Hepatocyte (in vitro differentiated cells): ENCODE measurements around the gene RENBP. TPM values are rescaled to one million over a fixed set of nuclear protein-coding genes. Genes with fewer than 3 reads are reported as not detected.

ENCODE experiments used
- DNase-seq: peaks from one replicate; pipeline ENCODE4 v3.0.0-alpha.2; 2016; ENCODE audit warnings: low spot score
- H2AFZ ChIP-seq: fragments of 200-600 bp; sonication (generic); 2 replicates; pipeline ENCODE4 v1.6.0; 2016; ENCODE audit warnings: antibody characterized with exemption, mild to moderate bottlenecking
- H3K27ac ChIP-seq: fragments of 200-600 bp; sonication (generic); 2 replicates; pipeline ENCODE4 v1.5.1; 2016; ENCODE audit warnings: mild to moderate bottlenecking
- H3K27me3 ChIP-seq: fragments of 200-600 bp; sonication (generic); 2 replicates; pipeline ENCODE4 v1.6.1; 2016
- H3K36me3 ChIP-seq: fragments of 200-600 bp; sonication (generic); replicated peaks from 2 replicates; pipeline ENCODE4 v1.5.1; 2016; ENCODE audit warnings: low read depth; ENCODE audit not compliant: insufficient read depth
- H3K4me1 ChIP-seq: fragments of 200-600 bp; sonication (generic); 2 replicates; pipeline ENCODE4 v1.5.1; 2016; ENCODE audit warnings: mild to moderate bottlenecking, moderate library complexity; ENCODE audit not compliant: insufficient read depth
- H3K4me2 ChIP-seq: fragments of 200-600 bp; sonication (generic); 2 replicates; pipeline ENCODE4 v1.6.0; 2016
- H3K4me3 ChIP-seq: fragments of 200-600 bp; sonication (generic); 2 replicates; pipeline ENCODE4 v1.5.1; 2016; ENCODE audit warnings: mild to moderate bottlenecking
- H3K79me2 ChIP-seq: fragments of 200-600 bp; sonication (generic); 2 replicates; pipeline ENCODE4 v1.6.0; 2017; ENCODE audit warnings: mild to moderate bottlenecking
- H3K9me2 ChIP-seq: fragments of 200-600 bp; sonication (generic); replicated peaks from 2 replicates; pipeline ENCODE4 v1.6.0; 2017; ENCODE audit warnings: mild to moderate bottlenecking; ENCODE audit not compliant: insufficient read depth
- H3K9me3 ChIP-seq: fragments of 200-600 bp; sonication (generic); 2 replicates; pipeline ENCODE4 v1.5.1; 2016; ENCODE audit warnings: low read depth, mild to moderate bottlenecking
- H4K20me1 ChIP-seq: fragments of 200-600 bp; sonication (generic); 2 replicates; pipeline ENCODE4 v1.6.0; 2016; ENCODE audit warnings: mild to moderate bottlenecking; ENCODE audit not compliant: insufficient read depth, poor library complexity, severe bottlenecking
- EZH2 ChIP-seq: fragments of 200-600 bp; sonication (generic); IDR thresholded peaks from 2 replicates; pipeline ENCODE4 v1.6.1; 2016; ENCODE audit warnings: antibody characterized with exemption, mild to moderate bottlenecking, borderline replicate concordance
- EZH2phosphoT487 ChIP-seq: fragments of 200-600 bp; sonication (generic); IDR thresholded peaks from one replicate; pipeline ENCODE4 v1.6.1; 2018; ENCODE audit warnings: antibody characterized with exemption, mild to moderate bottlenecking, low read depth, moderate library complexity; ENCODE audit not compliant: unreplicated experiment, severe bottlenecking
- WGBS: methylation state at CpG from one replicate; pipeline ENCODE4 v1.1.6; 2016; ENCODE audit warnings: low lambda C conversion rate; ENCODE audit errors: missing lambda C conversion rate; 5-methylcytosine and 5-hydroxymethylcytosine counted together
- polyA plus RNA-seq: library from polyadenylated mRNA; unstranded; fragments of >200 nt; fragmentation: Nextera tagmentation; extraction: Ambion mirVana; gene quantifications from 2 replicates; pipeline ENCODE4 v1.2.1, GENCODE V29; 2016
- total RNA-seq: library from RNA; depleted of rRNA; stranded (reverse); fragments of >200 nt; gene quantifications from 2 replicates; pipeline ENCODE4 v1.2.3, GENCODE V29; 2014
- TF ChIP-seq, protein P1 (sequence below): fragments of 200-600 bp; sonication (generic); IDR thresholded peaks from 2 replicates; pipeline ENCODE4 v1.5.1; 2016; ENCODE audit warnings: antibody characterized with exemption, mild to moderate bottlenecking; ENCODE audit not compliant: poor library complexity

The RENBP gene
- total and polyA plus RNA-seq, 2 experiments from 2014 or later, result 5.8 to 22.8 TPM

DNA sequence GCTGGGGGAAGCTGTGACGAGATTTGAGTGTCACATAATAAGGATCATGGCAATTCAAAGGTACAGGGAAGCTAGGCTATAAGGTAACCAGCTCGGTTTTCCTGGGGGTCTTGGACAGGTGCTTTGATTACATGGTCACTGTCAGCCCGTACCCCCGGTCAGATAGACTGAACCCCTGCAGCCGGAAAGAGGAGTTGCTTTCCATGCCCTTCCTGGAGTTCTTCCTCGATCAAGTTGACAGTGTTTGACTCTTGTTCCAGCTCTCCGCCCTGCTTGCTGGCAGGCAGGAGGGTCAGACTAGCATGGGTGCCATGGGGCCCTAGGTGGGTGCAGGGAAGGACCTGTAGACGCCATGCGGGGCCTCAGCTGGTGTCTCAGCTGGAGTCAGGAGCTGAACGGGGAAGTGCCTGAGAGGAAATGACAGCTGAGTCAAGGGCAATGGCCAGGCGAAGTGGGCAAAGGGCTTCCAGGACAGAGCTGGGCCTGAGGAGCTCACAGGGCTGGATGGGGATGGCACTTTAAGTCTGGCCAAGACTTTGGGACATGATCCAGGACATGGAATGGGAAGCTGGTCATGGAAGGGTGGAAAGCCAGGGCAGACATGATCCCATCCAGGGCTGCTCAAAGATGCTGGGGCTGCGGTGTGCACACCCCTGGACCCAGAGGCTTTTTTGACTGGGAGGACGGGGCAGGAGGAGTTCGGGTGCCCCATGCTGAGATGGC is 29.7 kb upstream of the RENBP start:
- Histone ChIP-seq H3K27ac (peak overlapping the region; percentile 100), H3K36me3 (no peaks in the 10 kb centered on the region), H3K4me2 (peak overlapping the region; percentile 75), H2AFZ (no peak overlapping the region), H3K4me1 (peaks cover 13% of the 10 kb centered on the region), H3K79me2 (peaks cover 37% of the 10 kb centered on the region), H3K4me3 (no peak overlapping the region), H3K27me3 (no peaks in the 10 kb centered on the region), H3K9me3 (no peaks in the 10 kb centered on the region), H3K9me2 (no peaks in the 10 kb centered on the region), H4K20me1 (peaks cover 10% of the 10 kb centered on the region)
- TF ChIP-seq EZH2phosphoT487 (no peak), EZH2 (no peak)
- TF ChIP-seq, protein P1, sequence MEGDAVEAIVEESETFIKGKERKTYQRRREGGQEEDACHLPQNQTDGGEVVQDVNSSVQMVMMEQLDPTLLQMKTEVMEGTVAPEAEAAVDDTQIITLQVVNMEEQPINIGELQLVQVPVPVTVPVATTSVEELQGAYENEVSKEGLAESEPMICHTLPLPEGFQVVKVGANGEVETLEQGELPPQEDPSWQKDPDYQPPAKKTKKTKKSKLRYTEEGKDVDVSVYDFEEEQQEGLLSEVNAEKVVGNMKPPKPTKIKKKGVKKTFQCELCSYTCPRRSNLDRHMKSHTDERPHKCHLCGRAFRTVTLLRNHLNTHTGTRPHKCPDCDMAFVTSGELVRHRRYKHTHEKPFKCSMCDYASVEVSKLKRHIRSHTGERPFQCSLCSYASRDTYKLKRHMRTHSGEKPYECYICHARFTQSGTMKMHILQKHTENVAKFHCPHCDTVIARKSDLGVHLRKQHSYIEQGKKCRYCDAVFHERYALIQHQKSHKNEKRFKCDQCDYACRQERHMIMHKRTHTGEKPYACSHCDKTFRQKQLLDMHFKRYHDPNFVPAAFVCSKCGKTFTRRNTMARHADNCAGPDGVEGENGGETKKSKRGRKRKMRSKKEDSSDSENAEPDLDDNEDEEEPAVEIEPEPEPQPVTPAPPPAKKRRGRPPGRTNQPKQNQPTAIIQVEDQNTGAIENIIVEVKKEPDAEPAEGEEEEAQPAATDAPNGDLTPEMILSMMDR, result no peak
- 81% methylated on average over 14 of the region's 14 CpGs for WGBS
- DNase-seq, result no peak

DNA sequence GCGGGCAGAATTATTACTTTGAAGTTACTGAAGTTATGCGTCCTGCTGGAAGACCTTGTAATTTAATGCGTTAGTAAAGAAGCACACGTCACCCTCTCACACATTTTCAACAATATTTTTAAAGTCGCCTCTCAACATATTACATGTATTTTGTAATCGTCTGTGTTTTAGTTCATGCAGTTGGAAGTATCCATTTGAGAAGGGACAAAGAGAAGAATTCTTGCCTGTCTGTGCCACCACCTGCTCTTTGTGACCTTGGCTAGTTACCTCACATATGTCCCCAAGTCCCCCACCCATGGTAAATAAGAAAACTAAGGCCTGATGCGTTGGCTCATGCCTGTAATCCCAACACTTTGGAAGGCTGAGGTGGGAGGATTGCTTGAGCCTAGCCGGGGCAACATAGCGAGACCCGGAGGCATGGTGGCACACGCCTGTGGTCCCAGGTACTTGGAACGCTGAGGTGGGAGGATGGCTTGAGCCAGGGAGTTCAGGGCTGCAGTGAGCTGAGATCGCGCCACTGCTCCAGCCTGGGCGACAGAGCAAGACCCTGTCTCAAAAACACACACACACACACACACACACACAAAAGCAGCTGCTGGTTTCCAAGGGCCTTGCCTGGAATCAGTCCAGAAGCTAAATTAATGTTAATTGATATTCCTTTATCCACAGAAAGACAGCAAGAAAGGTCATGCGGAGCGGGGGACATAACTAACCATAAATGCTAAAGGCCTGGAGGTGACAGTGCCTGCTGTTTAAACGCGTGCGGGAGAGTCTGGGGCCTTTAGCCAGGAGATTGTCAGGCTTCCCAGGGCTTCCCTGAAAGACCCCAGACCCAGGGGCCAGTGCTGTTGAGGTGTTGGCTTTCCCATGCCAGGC is 28.9 kb upstream of the RENBP start:
- Histone ChIP-seq H3K9me2 (no peaks in the 10 kb centered on the region), H3K4me2 (peak overlapping the region; percentile 75), H3K79me2 (peaks cover 45% of the 10 kb centered on the region), H3K36me3 (no peaks in the 10 kb centered on the region), H4K20me1 (peaks cover 18% of the 10 kb centered on the region), H3K27me3 (no peaks in the 10 kb centered on the region), H3K27ac (peak overlapping the region; percentile 100), H3K4me3 (peak overlapping the region; percentile 47), H3K9me3 (no peaks in the 10 kb centered on the region), H2AFZ (no peak overlapping the region), H3K4me1 (peaks cover 21% of the 10 kb centered on the region)
- WGBS, result 67% methylated on average over 20 of the region's 20 CpGs
- TF ChIP-seq, protein P1, result no peak
- TF ChIP-seq EZH2, result no peak
- TF ChIP-seq EZH2phosphoT487, result no peak
- no peak for DNase-seq

DNA sequence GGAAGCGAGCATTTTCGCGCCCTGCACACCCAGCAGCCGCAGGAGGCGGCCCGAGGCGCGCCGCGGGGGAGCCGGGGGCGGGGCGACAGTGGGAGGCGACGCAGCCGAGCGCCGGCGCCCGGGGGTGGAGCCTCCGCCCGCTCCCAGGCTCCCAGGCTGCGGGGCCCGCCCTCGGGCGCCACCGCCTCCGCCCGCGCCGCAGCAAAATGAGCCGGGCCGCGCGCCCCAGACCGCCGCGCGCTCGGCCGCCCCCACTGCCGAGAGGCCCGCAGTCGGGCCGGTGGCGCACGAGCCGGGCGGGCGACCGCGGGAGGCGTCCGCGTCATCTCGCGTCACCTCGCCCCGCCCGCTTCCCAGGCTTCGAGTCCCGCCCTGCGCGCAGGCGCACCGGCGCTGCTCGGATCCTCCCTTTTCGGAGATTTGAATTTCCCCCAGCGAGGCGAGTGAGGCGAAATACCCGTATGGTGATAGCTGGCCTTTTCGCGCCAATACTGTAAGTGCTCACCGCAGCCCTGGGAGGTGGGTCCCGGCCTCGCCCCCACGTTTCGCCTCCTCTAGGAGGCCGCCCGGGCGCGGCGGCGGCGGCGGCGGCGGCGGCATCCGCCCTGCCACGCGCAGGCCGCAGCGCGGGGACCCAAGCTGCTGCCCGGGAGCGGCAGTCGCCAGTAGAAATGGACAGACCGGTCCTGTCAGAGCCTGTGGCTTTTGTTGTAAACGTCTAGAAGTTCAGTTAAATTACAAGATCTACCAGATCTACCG is 28.1 kb upstream of the RENBP start, which contains the start of gene TMEM187:
TSS of gene TMEM187 (plus strand) at position 387 of the 759 bp plus-strand sequence. CDS start 9,309 bp downstream, outside the sequence.
- Histone ChIP-seq H3K36me3 (no peaks in the 10 kb centered on the region), H3K4me2 (peak within 1 kb of the TSS; percentile 86), H3K79me2 (peaks cover 53% of the 10 kb centered on the region), H4K20me1 (peaks cover 26% of the 10 kb centered on the region), H3K4me3 (peak within 1 kb of the TSS; percentile 85), H3K4me1 (peaks cover 27% of the 10 kb centered on the region), H2AFZ (peak within 1 kb of the TSS; percentile 75), H3K9me3 (no peaks in the 10 kb centered on the region), H3K27me3 (no peaks in the 10 kb centered on the region), H3K27ac (peak within 1 kb of the TSS; percentile 100), H3K9me2 (no peaks in the 10 kb centered on the region)
- TF ChIP-seq, protein P1, result no peak
- no peak for TF ChIP-seq EZH2phosphoT487
- no peak for TF ChIP-seq EZH2
- peak; percentile 93 for DNase-seq
- WGBS, result 52% methylated on average over 48 of the region's 103 CpGs
